HCT116 (cell line): ENCODE results near the gene TBC1D30.

Experiments
- CTCF ChIP-seq, 3 experiments: fragments of 200-600 bp in 1 of 3; sonication (generic) in 1 of 3; IDR thresholded peaks in 2 of 3; conservative IDR thresholded peaks in 1 of 3; 2 replicates each; pipeline ENCODE4 v1.5.1; 2012 to 2017; ENCODE audit warnings: low read depth in 2 of 3, low read length in 2 of 3, antibody characterized with exemption in 1 of 3, borderline replicate concordance in 1 of 3, control low read depth in 1 of 3, mild to moderate bottlenecking in 1 of 3, mixed read lengths in 1 of 3, mixed run types in 1 of 3, moderate library complexity in 1 of 3; ENCODE audit not compliant: insufficient read depth in 1 of 3
- MAX ChIP-seq: IDR thresholded peaks from 2 replicates; pipeline ENCODE4 v1.6.1; 2012
- POLR2A ChIP-seq: IDR thresholded peaks from 2 replicates; pipeline ENCODE4 v1.7.0; 2011; ENCODE audit warnings: borderline replicate concordance; ENCODE audit not compliant: insufficient read depth, insufficient read length; ENCODE audit errors: extremely low read depth
- RAD21 ChIP-seq: IDR thresholded peaks from 2 replicates; pipeline ENCODE4 v1.6.1; 2012; ENCODE audit warnings: low read depth, mild to moderate bottlenecking
- SP1 ChIP-seq: IDR thresholded peaks from 2 replicates; pipeline ENCODE4 v1.6.1; 2012; ENCODE audit warnings: low read depth
- ZNF274 ChIP-seq: fragments of 200-500 bp; sonication (Bioruptor generic); IDR thresholded peaks from 2 replicates; pipeline ENCODE4 v1.6.1; 2014; ENCODE audit warnings: mild to moderate bottlenecking, low read depth, low read length, inconsistent platforms

GRCh38 chr12:64877363-64878004 lies 53.0 kb downstream of the TBC1D30 start:
- no peak for TF ChIP-seq ZNF274
- TF ChIP-seq SP1: no peak
- no peak for TF ChIP-seq RAD21
- no peak for TF ChIP-seq CTCF (IDR thresholded peaks at IDR 0.05 in 2 of 3, conservative IDR thresholded peaks at IDR 0.05 in 1 of 3; ENCODE audit: borderline replicate concordance in 1 of 3, insufficient read depth in 1 of 3, low read depth in 2 of 3, low read length in 2 of 3)
- no peak for TF ChIP-seq MAX
- TF ChIP-seq POLR2A: no peak
